Prostate gland (tissue), 2 donors: ENCODE data around the gene FAHD1. TPM values are rescaled to one million over a fixed set of nuclear protein-coding genes. Genes with fewer than 3 reads are reported as not detected.

Experiments used
- DNase-seq: peaks from one replicate; pipeline ENCODE4 v3.0.0-alpha.2; 2019; ENCODE audit warnings: low spot score
- H3K27ac ChIP-seq, 2 donors: fragments of 200-600 bp; sonication (generic); 2 replicates each; pipeline ENCODE4 v1.5.1; 2017 to 2019
- H3K27me3 ChIP-seq: fragments of 200-600 bp; sonication (generic); replicated peaks from 2 replicates; pipeline ENCODE4 v1.5.1; 2019; ENCODE audit not compliant: insufficient read depth
- H3K36me3 ChIP-seq, 2 donors: fragments of 200-600 bp; sonication (generic); 1 replicate in 1 of 2; 2 replicates in 1 of 2; pipeline versions ENCODE4 v1.5.1 to v1.8.1; 2017 to 2019
- H3K4me1 ChIP-seq: fragments of 200-600 bp; sonication (generic); replicated peaks from 2 replicates; pipeline ENCODE4 v1.5.1; 2019
- H3K4me3 ChIP-seq, 2 donors: fragments of 200-600 bp; sonication (generic); 2 replicates each; pipeline ENCODE4 v1.5.1; 2017 to 2019
- H3K9me3 ChIP-seq: fragments of 200-600 bp; sonication (generic); 2 replicates; pipeline ENCODE4 v1.5.1; 2017
- POLR2A ChIP-seq: fragments of 450-650 bp; IDR thresholded peaks from one replicate; pipeline ENCODE4 v1.6.1; 2016; ENCODE audit warnings: antibody characterized with exemption, mild to moderate bottlenecking
- POLR2AphosphoS5 ChIP-seq: sonication (generic); formaldehyde crosslinking; IDR thresholded peaks from one replicate; pipeline ENCODE4 v1.6.1; 2017; ENCODE audit warnings: antibody characterized with exemption
- WGBS: methylation state at CpG from one replicate; pipeline ENCODE4 v1.1.5; 2018; 5-methylcytosine and 5-hydroxymethylcytosine counted together
- intact Hi-C: fragments of 100-400 bp; cut with DNase I; formaldehyde crosslinking; loops from one replicate; pipeline ENCODE4 v1.14.2; 2022
- total RNA-seq, 2 donors: library from RNA; depleted of rRNA; stranded (reverse); fragments of >200 nt; gene quantifications; one replicate each; pipeline ENCODE4 v1.1.0, GENCODE V29; 2016
- TF ChIP-seq, protein P1 (sequence below), 4 experiments: fragments of 200-600 bp in 2 of 4; fragments of 450-650 bp in 2 of 4; sonication (generic) in 2 of 4; IDR thresholded peaks; 1 replicate in 3 of 4; 2 replicates in 1 of 4; pipeline ENCODE4 v1.5.1; 2016 to 2019; ENCODE audit warnings: antibody characterized with exemption in 4 of 4, mild to moderate bottlenecking in 2 of 4, moderate library complexity in 2 of 4

The FAHD1 gene
- total RNA-seq, 2 donors from 2014 or later: 42.3 to 45.5 TPM

DNA sequence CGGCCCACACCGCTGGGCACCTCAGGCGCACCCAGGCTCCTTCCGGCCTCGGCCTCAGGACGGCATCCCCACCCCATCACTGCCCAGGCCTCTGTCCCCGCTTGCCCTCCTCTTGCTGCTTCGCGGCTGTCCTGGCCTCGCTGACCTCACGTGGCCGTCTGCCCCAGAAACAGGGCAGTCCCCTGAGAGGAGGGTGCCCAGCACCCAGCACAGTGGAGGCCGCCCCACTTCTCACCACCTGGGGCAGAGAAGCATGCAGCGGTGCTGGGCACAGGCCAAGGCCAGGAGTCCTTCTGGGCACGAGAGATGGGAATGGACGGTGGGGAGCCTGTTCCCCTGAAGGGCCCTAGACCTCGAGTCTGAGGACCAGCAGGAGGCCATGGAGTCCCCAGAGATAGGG lies 9.3 kb upstream of the FAHD1 start:
- DNase-seq: no peak
- Histone ChIP-seq H3K27ac (no peak overlapping the region), H3K4me1 (no peaks in the 10 kb centered on the region), H3K27me3 (no peaks in the 10 kb centered on the region), H3K9me3 (no peaks in the 10 kb centered on the region), H3K4me3 (no peak overlapping the region), H3K36me3 (peaks cover 3 to 16% of the 10 kb centered on the region in 2 donors)
- TF ChIP-seq POLR2AphosphoS5: no peak
- TF ChIP-seq, protein P1, sequence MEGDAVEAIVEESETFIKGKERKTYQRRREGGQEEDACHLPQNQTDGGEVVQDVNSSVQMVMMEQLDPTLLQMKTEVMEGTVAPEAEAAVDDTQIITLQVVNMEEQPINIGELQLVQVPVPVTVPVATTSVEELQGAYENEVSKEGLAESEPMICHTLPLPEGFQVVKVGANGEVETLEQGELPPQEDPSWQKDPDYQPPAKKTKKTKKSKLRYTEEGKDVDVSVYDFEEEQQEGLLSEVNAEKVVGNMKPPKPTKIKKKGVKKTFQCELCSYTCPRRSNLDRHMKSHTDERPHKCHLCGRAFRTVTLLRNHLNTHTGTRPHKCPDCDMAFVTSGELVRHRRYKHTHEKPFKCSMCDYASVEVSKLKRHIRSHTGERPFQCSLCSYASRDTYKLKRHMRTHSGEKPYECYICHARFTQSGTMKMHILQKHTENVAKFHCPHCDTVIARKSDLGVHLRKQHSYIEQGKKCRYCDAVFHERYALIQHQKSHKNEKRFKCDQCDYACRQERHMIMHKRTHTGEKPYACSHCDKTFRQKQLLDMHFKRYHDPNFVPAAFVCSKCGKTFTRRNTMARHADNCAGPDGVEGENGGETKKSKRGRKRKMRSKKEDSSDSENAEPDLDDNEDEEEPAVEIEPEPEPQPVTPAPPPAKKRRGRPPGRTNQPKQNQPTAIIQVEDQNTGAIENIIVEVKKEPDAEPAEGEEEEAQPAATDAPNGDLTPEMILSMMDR (IDR thresholded peaks at IDR 0.05): no peak
- no peak for TF ChIP-seq POLR2A
- intact Hi-C loops: no loop called here
- WGBS: 96% methylated on average over 17 of the region's 17 CpGs

DNA sequence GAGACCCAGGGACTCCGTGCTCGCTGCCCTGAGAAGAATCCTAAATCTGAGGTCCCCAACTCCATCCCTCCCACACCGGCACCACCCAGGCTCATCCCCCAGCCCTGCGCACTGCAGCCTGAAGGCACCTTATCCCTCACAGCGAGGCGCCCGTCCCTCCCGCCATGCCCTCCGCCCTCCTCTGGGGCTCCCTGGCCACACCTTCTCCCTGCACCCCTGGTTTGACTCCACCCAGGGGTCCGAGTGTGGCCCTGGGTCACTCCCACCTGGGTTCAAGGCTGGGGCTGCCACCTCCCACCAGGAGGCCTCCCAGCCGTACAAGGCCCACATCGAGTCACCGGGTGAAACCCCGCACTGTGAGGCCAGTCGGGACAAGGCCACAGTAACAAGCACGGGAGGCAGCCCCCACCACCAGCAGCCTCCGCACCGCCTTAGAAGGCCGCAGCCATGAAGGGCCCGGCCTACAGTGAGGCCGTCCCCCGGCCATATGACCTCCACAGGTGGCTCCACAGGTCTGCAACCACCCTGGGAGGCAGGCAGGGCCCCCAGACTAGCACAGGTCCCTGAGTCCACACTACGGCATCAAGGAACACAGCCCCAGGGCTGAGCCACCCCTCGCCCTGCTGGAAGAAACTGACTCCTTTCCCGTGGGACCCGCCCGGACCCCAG lies 8.7 kb upstream of the FAHD1 start:
- Histone ChIP-seq H3K27me3 (no peaks in the 10 kb centered on the region), H3K9me3 (no peaks in the 10 kb centered on the region), H3K36me3 (peaks cover 3 to 16% of the 10 kb centered on the region in 2 donors), H3K4me3 (no peak overlapping the region), H3K4me1 (no peaks in the 10 kb centered on the region), H3K27ac (no peak overlapping the region)
- no peak for DNase-seq
- intact Hi-C loops: no loop called here
- 96% methylated on average over 26 of the region's 27 CpGs for WGBS
- TF ChIP-seq POLR2A: no peak
- TF ChIP-seq, protein P1 (IDR thresholded peaks at IDR 0.05): no peak
- TF ChIP-seq POLR2AphosphoS5: no peak

DNA sequence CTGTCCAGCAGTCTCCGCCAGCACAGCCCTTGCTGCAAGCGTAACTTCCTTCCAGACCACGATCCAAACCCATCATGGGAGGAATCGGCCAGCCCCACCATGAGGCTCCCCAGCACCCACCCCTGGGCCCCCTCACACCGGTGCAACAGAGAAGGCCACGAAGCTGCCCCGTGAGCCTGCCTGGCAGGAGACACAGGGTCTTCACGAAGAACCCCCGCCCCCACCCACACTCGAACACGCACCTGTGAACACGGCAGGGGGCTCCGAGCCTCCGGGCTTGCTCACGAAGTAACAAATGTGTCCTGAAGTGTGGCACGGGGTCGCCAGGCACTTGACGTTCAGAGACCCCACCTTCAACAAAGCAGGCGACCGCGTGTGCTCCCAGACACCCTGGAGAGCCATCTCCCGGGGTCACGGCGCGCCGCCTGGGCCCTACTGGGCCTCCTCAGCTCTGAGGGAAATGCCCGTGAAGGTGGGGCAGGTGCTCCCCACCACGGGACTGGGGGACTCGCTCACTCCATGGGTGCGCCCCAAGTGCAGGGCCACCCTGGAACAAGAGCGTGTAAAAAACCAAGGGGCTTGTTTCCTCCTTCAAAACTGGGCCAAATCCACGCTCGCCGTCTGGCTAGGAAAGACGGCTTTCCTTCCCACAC lies 8.0 kb upstream of the FAHD1 start:
- intact Hi-C loops: no loop called here
- TF ChIP-seq POLR2AphosphoS5 (no peak), POLR2A (no peak)
- TF ChIP-seq, protein P1 (IDR thresholded peaks at IDR 0.05): no peak
- no peak for DNase-seq
- peaks cover 3 to 16% of the 10 kb centered on the region in 2 donors for H3K36me3 ChIP-seq
- no peaks in the 10 kb centered on the region for H3K4me1 ChIP-seq
- H3K4me3 ChIP-seq: no peak overlapping the region
- H3K27me3 ChIP-seq: no peaks in the 10 kb centered on the region
- no peaks in the 10 kb centered on the region for H3K9me3 ChIP-seq
- WGBS: 95% methylated on average over 31 of the region's 35 CpGs
- H3K27ac ChIP-seq: no peak overlapping the region

DNA sequence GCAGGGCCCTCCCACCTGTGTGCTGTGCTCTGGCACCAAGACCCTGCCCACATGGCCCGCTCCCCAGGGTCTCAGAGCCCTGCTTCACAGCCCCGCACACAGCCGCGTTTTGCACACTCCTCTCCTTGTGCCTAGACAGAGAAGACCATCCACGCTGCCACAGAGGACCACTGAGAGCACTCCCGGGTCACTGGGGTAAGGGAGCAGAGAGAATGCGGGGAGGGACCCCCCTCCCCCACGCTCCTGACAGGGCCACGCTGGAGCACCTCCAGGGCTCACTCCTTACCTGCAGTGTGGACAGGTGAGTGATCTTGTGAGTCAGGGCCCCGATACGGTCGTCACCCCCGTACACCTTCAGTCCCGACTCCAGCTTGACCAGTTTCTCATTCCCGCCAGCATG lies 7.4 kb upstream of the FAHD1 start:
- intact Hi-C loops: no loop called here
- no peaks in the 10 kb centered on the region for H3K27me3 ChIP-seq
- H3K4me1 ChIP-seq: no peaks in the 10 kb centered on the region
- no peak for TF ChIP-seq POLR2AphosphoS5
- no peak for TF ChIP-seq POLR2A
- TF ChIP-seq, protein P1 (IDR thresholded peaks at IDR 0.05): no peak
- no peak overlapping the region for H3K27ac ChIP-seq
- peaks cover 3 to 16% of the 10 kb centered on the region in 2 donors for H3K36me3 ChIP-seq
- H3K4me3 ChIP-seq: no peak overlapping the region
- WGBS: 90% methylated on average over 13 of the region's 15 CpGs
- no peaks in the 10 kb centered on the region for H3K9me3 ChIP-seq
- DNase-seq: no peak
